HG02973 (cell line): ENCODE measurements around the gene TMEM69.
"Not testable (repeated sequence)": the region's sequence is repeated elsewhere in the genome, so short reads cannot be mapped to it uniquely, and the experiment has no call there.

Source experiments
- ATAC-seq: cut with Tn5 transposase; IDR thresholded peaks from one replicate; pipeline ENCODE4 v1.9.1; 2021; ENCODE audit warnings: moderate library complexity; ENCODE audit not compliant: unreplicated experiment

The TMEM69 gene

DNA sequence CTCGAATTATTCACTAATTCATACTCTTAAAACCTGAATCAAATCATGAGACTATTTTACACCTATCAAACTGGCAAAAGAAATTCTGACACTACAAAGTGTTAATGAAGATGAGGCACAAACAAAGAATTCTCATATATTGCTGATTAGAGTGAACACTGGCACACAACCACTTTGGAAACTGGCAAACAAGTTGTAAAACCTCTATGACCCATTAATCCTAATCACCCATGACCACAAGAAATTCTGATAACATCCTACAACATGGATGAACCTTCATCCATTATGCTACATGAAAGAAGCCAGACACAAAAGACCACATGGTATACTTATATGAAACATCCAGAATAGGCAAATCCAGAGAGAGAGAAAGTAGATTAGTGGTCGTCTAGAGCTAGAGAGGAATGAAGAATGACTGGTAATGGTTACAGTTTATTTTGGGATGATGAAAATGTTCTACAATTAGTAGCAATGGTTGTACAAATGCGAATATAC lies 10.2 kb upstream of the TMEM69 start:
- no peak for ATAC-seq

DNA sequence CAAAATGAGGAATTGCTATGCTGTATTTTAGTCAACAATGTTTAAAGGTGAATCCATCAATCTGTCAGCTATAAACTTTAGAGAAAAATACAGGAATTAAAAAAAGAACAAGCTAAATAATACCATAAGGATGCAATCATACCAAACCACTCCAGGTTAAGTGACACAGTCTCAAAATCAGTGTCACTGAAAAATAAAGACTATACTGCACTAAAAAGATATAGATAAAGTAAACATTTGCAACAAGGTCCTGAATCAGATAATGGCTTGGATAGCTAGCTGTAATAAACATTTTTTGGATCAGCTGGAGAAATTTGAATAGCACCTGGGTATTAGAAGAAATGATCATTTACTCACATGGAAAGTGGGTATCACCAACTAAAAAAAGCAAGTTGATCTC lies 9.5 kb upstream of the TMEM69 start:
- no peak for ATAC-seq

DNA sequence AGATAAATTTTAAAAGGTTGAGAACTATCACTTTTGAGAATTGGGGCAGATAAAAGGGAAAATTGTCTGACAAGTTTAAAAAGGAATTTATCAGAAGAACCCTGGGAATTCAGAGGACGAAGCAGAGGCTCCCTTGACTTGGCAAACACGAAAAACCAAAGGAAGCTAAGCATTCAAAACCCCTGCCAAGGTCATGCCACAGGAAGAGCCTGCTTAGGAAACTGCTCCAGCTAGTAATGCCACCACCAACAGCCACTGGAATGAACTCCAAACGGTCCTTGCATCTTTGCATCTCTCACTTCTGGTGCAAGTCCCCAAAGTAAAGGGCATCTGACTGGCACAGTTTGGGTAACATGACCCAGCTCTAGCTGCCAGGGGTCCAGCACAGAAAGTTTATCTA lies 8.9 kb upstream of the TMEM69 start:
- ATAC-seq = no peak

DNA sequence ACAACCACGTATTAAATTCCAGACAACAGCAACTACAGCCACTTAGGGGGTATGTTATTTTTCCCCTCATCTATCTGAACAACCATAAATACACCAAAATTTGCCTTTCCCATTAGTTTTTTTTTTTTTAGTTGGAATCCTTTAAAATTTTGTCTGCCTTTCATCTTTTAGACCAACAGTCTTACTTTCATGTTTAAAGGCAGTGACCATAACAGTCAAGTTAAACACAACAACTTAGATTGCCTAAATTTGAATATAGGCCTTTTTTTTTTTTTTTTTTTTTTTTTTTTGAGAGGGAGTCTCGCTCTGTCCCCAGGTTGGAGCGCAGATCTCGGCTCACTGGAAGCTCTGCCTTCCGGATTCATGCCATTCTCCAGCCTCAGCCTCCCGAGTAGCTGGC lies 5.0 kb upstream of the TMEM69 start:
- ATAC-seq = no peak

DNA sequence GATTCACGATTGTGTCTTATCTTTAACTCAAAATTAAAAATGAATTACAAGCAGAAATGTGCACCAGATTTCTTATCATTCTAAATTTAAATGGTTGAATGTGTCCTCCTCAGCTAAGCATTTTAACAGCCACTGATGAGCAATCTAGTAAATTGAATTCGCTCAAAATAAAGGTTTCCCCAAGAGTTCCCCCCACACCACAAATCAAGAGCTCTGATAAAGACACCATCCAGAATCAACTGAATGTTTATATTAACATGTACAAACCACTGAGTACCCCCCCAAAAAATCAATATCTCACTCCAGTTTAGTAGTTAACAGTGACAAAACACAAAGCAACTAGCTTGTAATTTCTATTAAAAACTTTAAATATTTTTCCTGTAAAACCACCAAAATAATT lies 3.6 kb upstream of the TMEM69 start:
- no peak for ATAC-seq

DNA sequence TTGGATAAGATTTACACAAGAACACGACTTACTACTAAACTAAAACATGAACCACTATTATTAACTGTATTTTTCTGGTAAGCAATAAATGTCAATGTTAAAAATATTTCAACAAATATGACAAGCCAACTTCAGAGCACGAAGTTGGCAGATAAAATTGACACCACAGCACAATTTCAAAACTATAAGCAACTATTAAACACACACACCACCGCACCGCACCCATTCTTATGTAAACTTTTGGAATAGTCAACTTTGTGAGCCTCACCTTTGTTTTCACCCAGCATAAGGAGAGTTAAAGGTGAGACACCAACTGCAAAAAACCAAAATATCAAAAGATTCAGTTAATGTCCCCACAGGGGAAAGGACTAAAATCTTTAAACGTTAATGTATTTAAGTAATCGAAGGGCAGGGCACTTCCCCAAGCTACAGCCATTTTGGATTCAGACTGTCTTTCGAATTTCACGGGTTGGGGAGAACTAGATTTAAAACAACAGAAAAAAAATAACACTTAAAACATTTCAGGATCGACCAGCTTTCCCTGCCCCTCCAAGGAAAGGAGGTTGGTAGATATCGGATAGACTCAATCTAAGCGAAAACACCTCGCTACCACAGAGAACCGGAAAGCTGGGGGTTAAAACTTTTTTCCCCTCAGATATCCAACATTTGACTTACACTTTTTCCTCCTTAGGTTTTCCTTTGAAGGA lies 2.5 kb upstream of the TMEM69 start:
- no peak for ATAC-seq

DNA sequence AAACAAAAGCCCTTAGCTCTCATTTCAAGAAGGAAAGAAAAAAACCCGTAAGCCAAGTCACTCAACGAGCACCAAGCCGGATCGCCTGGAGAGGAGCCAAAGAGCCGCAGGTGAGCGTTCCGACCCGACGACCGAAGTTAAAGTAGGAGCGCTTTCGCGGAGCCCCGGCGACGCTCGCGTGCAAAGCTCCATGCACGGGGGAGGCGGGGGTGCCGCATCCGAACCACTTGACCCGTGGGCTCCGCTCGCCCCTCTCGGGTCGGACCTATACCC lies 2.0 kb upstream of the TMEM69 start:
- peak; percentile 7 for ATAC-seq

DNA sequence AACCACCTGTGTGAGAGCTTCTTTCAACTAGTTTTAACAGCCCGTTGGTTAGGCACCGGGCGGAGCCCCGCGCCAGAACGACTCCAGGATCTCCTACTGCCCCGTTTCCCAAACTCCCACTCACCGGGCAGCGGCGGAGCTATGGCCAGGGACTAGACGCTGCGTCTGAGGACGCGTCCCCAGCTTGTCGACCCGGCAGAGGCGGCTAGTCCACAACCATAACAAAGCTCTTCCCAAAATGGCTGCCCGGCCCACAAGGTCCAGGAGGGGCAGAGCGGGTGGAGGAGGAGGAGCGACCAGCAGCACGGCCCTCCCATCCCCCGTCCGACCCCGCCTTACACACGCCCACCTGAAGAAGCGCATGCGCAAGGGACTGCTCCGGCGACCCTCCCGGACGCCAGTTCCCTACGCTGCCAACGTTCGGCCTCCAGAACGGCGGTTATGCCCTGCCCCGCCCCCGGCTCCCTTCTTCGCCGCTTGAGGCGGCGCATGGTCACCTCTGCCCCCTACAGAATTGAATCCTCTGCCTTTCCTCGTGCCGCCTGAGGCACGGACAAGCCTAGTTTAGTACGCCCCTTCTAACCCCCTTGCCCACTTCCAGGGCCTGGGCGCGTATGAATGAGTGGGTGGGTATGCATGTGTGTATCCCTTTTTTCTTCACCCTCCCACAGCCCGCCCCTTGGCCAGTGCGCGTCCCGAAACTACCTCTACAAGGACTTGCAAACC lies 1.5 kb upstream of the TMEM69 start, which contains the start of gene GPBP1L1:
Gene GPBP1L1, minus strand, starts transcription at position 246 of the 726 bp plus-strand sequence. CDS start 27,446 bp downstream, outside the sequence.
- ATAC-seq = peak; percentile 55

DNA sequence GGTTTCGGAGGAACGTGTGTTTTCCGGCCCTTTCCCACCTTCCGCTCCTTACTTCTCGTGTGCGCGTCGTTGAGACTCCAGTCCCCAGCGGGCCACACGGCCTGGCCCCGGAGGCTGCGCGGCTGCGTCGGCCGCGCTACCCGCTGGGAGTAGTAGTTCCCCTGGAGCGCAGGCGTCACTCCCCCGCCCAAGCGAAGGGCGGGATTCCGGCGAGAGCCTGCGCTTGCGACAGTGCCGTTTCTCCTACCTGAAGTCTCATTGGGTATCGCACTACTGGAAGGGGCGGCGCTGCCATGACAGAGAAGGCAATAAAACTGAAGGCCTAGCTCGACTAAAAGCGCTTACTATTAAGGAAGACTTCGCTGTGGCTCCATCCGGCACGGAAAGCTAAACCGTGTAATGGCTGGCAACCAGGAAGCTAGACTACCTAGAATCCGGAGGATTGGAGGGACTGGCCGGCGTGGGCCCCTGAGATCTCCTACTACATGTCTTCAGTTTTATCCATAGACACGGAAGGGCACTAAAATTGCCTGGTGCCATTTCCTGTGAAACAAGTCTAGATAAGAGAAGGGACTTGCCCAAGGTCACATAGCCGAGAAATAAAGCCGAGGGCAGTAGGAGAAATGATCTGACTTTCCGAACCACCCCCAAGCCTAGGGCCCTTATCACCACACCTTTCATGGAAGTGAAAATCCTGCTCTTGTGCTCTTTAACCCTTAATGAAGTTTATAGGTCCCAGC lies 797 bp upstream of the TMEM69 start:
- ATAC-seq = peak; percentile 82

DNA sequence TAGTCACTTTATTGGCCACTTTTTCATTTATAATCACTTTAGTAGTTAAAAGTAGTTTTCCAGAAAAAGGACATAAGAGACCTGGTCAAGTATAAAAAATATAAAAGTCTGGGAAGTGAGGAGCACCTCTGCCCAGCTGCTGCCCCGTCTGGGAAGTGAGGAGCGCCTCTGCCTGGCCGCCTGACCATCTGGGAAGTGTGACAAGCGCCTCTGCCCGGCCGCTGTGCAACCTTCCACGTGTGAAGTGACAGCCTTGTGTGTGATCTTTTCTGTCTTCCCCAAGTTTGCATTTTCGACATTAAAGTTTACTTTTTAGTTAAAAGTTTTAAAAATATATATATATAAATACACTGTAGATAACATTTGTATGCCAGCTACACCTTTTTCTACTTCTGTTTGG lies 5.8 kb downstream of the TMEM69 start:
- not testable (repeated sequence) for ATAC-seq

DNA sequence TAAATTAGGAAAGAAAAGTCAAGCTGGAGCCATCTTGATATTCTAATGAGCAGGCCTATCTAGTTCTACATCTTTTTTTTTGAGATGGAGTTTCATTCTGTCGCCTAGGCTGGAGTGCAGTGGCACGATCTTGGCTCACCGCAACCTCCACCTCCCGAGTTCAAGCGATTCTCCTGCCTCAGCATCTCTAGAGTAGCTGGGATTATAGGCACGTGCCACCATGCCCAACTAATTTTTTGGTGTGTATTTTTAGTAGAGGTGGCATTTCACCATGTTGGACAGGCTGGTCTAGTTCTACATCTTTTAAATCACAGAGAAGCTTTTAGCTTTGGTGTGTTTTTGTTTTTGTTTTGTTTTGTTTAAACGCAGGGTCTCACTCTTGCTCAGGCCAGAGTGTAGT lies 6.8 kb downstream of the TMEM69 start:
- no peak for ATAC-seq

DNA sequence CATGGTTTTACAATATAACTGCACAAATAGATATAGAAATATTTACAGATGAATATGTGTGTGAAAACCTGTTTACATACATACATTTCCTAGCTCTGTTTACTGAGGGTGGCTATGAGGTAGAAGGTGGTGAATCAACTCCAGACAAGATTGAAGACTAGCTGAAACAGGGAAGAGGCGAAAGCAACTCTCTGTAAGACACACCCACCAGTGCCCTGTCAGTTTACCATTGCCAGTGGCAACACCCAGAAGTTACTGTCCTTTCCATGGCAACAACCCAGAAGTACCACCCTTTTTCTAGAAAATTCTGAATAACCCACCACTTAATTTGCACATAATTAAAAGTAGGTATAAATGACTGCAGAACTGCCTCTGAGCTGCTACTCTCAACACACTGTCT lies 16.7 kb downstream of the TMEM69 start:
- ATAC-seq = no peak

DNA sequence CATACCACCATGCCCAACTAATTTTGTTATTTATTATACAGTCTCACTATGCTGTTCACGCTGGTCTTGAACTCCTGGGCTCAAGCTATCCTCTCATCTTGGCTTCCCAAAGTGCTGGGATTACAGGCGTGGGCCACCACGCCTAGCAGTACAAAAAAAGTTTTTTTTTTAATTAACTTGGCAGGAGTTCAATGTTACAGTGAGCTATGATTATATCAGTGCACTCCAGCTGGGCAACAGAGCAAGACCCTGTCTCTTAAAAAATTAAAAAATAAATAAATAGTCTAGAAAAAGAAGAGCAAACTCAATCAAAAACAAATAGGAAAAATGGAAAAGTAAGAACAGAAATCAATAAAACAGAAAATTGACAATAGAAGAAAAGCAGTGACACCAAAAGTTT lies 25.7 kb downstream of the TMEM69 start:
- ATAC-seq = no peak

DNA sequence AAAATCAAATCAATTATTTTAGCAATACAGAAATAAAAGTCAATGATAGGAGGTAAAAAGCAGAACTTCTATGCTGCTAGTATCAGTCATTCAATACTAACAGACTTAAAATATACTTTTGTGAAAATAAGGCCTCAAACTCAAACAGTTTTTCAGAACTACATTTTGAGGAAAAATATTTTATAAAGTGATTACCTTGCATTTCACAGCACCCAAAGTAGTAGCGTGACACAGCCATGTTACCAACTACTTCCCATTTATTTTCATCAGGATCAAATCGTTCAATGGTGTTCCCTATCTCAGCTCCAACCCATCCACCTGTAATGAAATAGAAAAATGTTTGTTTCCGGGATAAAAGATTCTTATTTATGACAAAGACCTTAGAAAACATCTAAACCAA lies 28.7 kb downstream of the TMEM69 start:
- ATAC-seq = no peak

DNA sequence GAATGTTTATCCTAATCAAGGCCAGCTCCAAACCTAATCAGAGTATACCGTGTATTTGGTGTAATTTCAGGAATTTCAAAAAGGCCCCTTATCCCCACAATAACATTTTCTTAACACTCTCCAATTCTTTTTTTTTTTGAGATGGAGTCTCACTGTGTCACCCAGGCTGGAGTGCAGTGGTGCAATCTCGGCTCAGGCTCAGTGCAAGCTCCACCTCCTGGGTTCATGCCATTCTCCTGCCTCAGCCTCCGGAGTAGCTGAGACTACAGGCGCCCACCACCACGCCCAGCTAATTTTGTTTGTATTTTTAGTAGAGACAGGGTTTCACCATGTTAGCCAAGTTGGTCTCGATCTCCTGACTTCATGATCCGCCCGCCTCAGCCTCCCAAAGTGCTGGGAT lies 29.4 kb downstream of the TMEM69 start:
- not testable (repeated sequence) for ATAC-seq

DNA sequence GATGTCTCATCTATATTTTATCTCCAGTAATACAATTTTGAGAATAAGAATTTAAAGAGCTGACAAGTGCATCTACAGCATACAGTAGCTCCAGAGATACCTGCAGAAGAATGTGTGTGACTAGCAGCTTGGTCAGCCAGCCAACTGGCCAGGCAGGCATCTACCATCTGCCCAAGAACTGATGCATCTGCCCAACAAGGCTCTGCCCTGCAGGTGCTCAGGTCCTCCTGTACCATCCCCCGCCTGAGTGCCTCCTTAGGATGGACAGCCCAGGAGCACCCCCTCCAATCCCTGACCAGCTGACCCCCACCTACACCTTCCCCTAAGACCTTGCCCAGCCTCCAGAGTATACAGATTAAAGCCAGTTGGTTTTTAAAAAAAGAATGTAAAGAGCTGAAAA lies 30.3 kb downstream of the TMEM69 start:
- no peak for ATAC-seq

DNA sequence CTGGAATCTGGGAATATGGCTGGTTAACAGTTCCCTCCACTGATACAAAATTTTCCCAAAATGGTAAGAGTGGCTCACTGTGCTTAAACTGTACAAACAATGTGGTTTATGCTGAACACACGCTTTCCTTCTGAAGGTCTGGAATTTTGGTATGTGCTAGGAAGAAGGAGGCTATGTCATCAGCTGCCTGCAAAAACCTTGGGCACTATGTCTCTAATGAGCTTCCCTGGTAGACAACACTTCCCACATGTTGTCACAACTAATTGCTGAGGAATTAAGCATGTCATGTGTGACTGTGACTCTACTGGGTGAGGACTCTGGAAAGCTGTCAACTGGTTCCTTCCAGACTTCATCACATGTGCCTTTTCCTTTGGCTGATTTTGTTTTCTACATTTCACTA lies 33.2 kb downstream of the TMEM69 start:
- ATAC-seq = no peak

DNA sequence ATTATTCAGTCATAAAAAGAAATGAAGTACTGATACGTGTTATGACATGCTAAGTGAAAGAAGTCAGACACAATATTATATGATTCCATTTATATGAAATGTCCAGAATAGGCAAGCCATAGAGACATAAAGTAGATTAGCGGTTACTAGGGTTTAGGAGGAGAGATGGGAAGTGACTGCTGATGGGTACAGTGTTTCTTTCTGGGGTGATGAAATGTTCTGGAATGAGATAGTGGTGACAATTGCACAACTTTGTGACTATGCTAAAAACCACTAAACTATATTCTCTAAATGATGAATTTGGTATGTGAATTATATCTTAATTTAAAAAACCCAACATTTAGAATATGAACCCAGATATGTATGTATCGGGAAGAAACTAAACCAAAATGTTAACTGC lies 34.8 kb downstream of the TMEM69 start:
- no peak for ATAC-seq

DNA sequence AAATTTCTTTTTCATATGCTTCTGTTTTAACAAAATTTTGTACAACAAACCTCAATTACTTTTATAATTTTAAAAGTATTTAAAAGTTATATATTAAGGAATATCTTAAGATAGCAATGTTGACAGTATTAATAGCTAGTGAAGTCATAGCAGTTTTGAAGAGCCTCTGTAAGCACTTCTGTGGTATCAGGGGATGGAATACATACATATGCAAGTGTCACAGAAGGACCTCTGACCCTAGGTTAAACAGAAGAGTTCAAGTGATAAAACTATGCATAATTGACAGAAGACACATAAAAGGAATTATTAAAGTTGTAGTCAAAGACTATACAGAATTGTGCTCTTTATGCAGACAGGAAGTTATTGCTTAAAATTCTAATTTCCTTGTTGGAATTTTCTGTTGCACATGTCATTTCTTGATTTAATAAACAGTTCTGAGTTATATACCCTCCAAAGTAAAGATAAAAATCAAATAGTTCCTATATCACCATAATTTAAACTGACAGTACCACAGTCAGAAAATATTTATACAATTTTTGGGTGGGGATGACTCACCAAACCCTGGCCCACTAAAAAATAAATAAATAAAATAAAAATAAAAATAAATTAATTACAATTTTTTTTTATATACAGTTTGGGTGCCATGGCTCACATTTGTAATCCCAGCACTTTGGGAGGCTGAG lies 35.4 kb downstream of the TMEM69 start:
- ATAC-seq = no peak

DNA sequence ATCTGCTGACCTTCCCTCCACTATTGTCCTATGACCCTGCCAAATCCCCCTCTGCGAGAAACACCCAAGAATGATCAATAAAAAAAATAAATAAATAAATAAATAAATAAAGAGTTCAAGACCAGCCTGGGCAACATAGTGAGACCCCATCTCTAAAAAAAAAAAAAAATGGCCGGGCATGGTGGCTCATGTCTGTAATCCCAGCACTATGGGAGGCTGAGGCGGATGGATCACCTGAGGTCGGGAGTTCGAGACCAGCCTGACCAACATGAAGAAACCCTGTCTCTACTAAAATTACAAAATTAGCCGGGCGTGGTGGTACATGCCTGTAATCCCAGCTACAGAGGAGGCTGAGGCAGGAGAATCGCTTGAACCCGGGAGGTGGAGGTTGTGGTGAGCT lies 38.0 kb downstream of the TMEM69 start:
- not testable (repeated sequence) for ATAC-seq

DNA sequence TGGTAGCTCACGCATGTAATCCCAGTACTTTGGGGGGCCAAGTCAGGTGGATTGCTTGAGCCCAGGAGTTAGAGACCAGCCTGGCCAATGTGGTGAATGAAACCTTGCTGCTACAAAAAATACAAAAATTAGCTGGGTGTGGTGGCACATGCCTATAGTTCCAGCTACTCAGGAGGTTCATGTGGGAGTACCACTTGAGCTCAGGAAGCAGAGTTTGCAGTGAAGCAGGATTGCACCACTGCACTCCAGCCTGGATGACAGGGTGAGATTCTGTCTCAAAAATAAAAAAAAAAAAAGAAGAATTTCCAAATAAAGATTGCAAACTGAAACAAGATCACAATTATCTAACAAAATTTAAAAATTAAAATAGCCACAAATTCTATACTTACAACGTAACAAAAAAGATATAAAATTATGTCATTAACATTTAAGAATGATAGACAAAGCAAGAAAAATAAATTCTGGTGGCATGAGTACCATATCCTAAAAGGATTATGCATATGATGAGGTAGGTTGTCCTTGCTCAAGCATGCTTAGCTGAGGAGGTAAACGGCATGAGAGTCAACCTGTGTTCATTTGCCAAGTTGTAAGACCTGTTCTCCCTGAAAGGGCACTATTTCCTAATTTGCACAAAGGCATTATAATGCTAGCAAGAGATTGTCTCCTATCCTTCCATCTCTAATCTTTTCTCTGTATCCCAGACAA lies 42.2 kb downstream of the TMEM69 start:
- ATAC-seq = no peak
